Measurements from ENCODE around the gene CTDSPL2. TPM values are rescaled to one million over a fixed set of nuclear protein-coding genes. Genes with fewer than 3 reads are reported as not detected.
A peak's percentile ranks its signal among the peaks of the same experiment; 100 is the strongest.
"Not testable (repeated sequence)": the region's sequence is repeated elsewhere in the genome, so short reads cannot be mapped to it uniquely, and the experiment has no call there.

CTDSPL2 gene
- total and polyA plus RNA-seq, 5 experiments from 2014 or later = 29.0 to 79.0 (median 41.8) TPM

- ATAC-seq (no peak), DNase-seq (no peak)
- H3K4me1 Mint-ChIP-seq = peaks cover 12 to 39% (median 32%) of the 10 kb centered on the region in 4 donors
- no peaks in the 10 kb centered on the region for H3K27me3 Mint-ChIP-seq
- peak overlapping the region in 1 of 10 donors; percentile 12 for H3K4me3 Mint-ChIP-seq
- H3K9me3 Mint-ChIP-seq = peaks cover 0 to 2% (median 0%) of the 10 kb centered on the region in 9 donors
- POLR2A ChIA-PET = interaction anchor here (0.8 to 1.4 kb wide), 2 partner anchors 106 to 245 kb away, joined by 3 to 4 read pairs; partner anchors contain the start of gene GOLM2
- peak overlapping the region in 7 of 10 donors; percentile 48 to 87 (median 59) for H3K27ac Mint-ChIP-seq
- H3K36me3 Mint-ChIP-seq = peaks cover 0 to 10% (median 0%) of the 10 kb centered on the region in 3 donors
Observed at GRCh38 chr15:44532689-44533088, 105.3 kb downstream of the CTDSPL2 start.

DNA sequence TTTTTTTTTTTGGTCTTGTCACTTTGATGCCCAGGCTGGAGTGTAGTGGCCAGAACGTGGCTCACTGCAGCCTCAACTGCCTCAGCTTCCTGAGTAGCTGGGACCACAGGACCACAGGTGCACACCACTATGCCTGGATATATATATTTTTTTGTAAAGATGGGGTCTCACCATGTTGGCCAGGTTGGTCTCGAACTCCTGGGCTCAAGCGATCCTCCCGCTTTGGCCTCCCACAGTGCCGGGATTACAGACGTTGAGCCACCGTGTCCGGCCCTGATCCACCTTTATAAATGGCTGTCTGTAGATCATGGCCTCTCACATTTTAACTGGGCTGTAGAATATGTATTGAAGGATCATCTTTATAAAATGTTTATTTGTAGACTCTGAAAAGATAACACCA lies 107.7 kb downstream of the CTDSPL2 start:
- H3K27me3 Mint-ChIP-seq = no peaks in the 10 kb centered on the region
- POLR2A ChIA-PET = interaction anchor here (0.7 kb wide), 1 partner anchor 109 kb away, joined by 3 read pairs; no protein-coding TSS in a partner anchor
- H3K9me3 Mint-ChIP-seq = peaks cover 0 to 2% (median 0%) of the 10 kb centered on the region in 9 donors
- H3K4me1 Mint-ChIP-seq = peaks cover 17 to 54% (median 41%) of the 10 kb centered on the region in 4 donors
- peaks cover 0 to 19% (median 3%) of the 10 kb centered on the region in 3 donors for H3K36me3 Mint-ChIP-seq
- peak overlapping the region; percentile 77 to 97 (median 93) for H3K4me3 Mint-ChIP-seq
- DNase-seq (no peak), ATAC-seq (no peak)
- H3K27ac Mint-ChIP-seq = peak overlapping the region; percentile 25 to 98 (median 84)

DNA sequence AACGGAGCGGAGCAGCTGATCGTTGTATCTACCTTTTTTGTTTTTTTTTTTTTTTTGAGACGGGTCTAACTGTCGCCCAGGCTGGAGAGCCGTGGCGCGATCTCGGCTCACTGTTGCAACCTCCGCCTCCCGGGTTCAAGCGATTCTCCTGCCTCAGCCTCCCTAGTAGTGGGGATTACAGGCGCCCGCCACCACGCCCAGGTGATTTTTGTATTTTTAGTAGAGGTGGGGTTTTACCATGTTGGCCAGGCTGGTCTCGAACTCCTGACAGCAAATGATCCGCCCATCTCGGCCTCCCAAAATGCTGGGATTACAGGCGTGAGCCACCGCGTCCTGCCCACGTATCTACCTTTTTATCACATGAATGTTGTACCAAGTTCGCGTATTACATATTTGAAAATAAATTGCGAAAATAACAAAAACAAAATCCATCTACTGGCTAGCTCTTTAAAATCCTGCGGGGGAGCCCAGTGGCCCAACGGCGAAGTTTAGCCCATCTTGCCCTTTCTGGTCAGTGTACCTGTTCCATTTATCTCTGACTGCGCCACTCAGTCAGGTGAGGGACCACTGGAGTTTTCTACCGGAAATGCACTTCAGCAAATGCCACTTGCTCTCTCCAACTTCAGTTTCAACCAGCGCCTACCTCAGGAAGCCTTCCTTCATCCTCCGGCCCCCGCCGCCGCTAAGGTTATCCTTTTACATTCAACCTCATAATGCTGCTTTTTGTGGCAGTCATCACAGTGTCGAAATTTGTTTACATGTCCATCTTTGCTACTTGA lies 108.3 kb downstream of the CTDSPL2 start:
- ATAC-seq (no peak), DNase-seq (peak in 4 of 10 donors; percentile 23 to 36 (median 31))
- peak overlapping the region; percentile 87 to 97 (median 94) for H3K4me3 Mint-ChIP-seq
- peaks cover 0 to 22% (median 3%) of the 10 kb centered on the region in 3 donors for H3K36me3 Mint-ChIP-seq
- H3K27ac Mint-ChIP-seq = peak overlapping the region; percentile 86 to 98 (median 96)
- POLR2A ChIA-PET = interaction anchor here (0.7 to 1.4 kb wide), 3 partner anchors 110 to 664 kb away, joined by 3 read pairs; partner anchors contain the start of gene TRIM69
- H3K9me3 Mint-ChIP-seq = peaks cover 0 to 2% (median 0%) of the 10 kb centered on the region in 9 donors
- H3K4me1 Mint-ChIP-seq = peaks cover 16 to 58% (median 43%) of the 10 kb centered on the region in 4 donors
- no peaks in the 10 kb centered on the region for H3K27me3 Mint-ChIP-seq

DNA sequence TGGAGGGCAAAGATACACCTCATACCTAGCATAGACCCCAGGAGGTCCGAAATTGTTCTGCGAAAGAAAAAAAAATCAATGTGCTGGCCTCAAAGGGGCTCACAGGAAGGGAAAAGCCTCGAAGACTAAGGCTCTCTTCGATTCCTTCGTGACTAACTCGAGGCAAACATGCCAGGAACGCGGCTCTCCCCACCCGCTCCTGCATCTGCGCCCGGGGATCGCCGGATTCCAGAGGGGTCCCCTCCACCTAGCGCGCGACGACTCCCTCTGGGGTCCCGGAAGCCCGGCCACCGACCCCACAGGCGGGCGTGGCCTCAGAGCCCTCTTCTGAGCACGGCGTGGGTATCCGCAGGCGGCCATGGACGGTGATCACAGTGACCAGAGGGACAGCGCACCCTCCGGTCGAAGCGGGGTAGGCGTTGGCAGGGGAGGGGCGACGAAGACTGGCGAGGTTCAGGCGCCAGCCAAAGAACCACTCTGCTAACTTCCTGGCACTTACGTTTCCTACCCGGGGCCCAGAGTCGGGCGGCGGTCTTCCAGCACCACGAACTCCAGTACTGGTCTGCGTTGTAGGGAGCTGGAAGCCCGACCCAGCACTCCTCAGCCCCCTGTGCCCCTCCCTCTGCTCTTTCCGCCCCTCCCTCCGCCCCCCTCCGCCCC lies 109.0 kb downstream of the CTDSPL2 start:
- no peak for DNase-seq
- Mint-ChIP-seq H3K36me3 (peaks cover 0 to 28% (median 5%) of the 10 kb centered on the region in 3 donors), H3K27me3 (no peaks in the 10 kb centered on the region), H3K27ac (peak overlapping the region; percentile 86 to 98 (median 96)), H3K4me3 (peak overlapping the region; percentile 87 to 97 (median 94)), H3K4me1 (peaks cover 17 to 63% (median 48%) of the 10 kb centered on the region in 4 donors), H3K9me3 (peaks cover 0 to 2% (median 0%) of the 10 kb centered on the region in 9 donors)
- POLR2A ChIA-PET = interaction anchor here (0.8 to 2.0 kb wide), 17 partner anchors 9 to 664 kb away, joined by 3 to 14 read pairs (median 4); partner anchors contain the start of genes B2M, CTDSPL2, GOLM2 and PATL2
- peak; percentile 65 for ATAC-seq

DNA sequence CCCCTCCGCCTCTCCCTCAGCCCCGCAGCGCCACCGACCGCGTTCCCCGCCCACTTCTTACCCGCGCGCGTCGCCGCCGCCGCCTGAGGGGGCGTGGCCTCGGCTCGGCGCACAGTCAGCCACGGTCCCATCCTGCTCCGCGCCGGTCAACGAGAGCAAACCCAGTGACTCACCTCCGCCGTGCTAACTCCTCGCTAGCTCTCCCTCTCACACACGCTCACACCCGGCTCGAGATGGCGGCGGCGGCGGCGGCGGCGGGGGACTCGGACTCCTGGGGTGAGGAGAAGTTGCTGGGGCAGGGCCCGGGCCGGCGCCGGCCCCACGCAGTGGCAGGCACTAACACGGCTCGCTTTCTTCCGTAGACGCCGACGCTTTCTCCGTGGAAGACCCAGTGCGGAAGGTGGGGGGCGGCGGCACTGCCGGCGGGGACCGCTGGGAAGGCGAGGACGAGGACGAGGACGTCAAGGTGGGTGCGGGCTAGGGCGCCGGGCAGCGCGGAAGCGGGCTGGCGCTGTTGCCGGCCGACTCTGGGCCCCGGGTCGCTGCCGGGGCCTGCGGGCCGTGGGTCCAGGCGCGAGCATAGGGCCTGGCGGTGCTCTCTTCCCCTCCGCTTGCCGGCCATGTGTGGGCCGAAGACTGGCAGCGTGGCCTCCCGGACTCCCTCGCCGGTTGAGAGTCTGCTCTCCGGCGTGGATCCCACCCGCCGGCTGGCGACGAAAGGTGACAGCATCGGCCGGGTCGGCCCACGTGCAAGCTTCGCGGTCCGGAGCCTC lies 109.7 kb downstream of the CTDSPL2 start, which contains the start of gene EIF3J:
Gene EIF3J, plus strand, starts transcription at position 186 of the 773 bp plus-strand sequence. Its CDS starts 48 bp downstream, at position 234.
- peaks cover 0 to 35% (median 9%) of the 10 kb centered on the region in 3 donors for H3K36me3 Mint-ChIP-seq
- ATAC-seq (peak; percentile 90 to 91), DNase-seq (peak; percentile 90 to 96 (median 93))
- POLR2A ChIA-PET = interaction anchor here (0.8 to 2.0 kb wide), 18 partner anchors 9 to 663 kb away, joined by 3 to 14 read pairs (median 4); partner anchors contain the start of genes B2M, CTDSPL2, GOLM2 and PATL2
- peak within 1 kb of the TSS; percentile 87 to 97 (median 94) for H3K4me3 Mint-ChIP-seq
- peak within 1 kb of the TSS; percentile 86 to 98 (median 96) for H3K27ac Mint-ChIP-seq
- H3K4me1 Mint-ChIP-seq = peaks cover 22 to 68% (median 55%) of the 10 kb centered on the region in 4 donors
- H3K27me3 Mint-ChIP-seq = no peaks in the 10 kb centered on the region
- peaks cover 0 to 2% (median 0%) of the 10 kb centered on the region in 9 donors for H3K9me3 Mint-ChIP-seq

GRCh38 chr15:44537735-44538240 lies 110.4 kb downstream of the CTDSPL2 start:
- Mint-ChIP-seq H3K36me3 (peaks cover 0 to 38% (median 9%) of the 10 kb centered on the region in 3 donors), H3K4me1 (peaks cover 25 to 71% (median 61%) of the 10 kb centered on the region in 4 donors), H3K9me3 (peaks cover 0 to 2% (median 0%) of the 10 kb centered on the region in 9 donors), H3K27ac (peak overlapping the region; percentile 86 to 98 (median 93)), H3K4me3 (peak overlapping the region; percentile 87 to 97 (median 93)), H3K27me3 (no peaks in the 10 kb centered on the region)
- POLR2A ChIA-PET = interaction anchor here (0.6 to 2.0 kb wide), 8 partner anchors 8 to 250 kb away, joined by 3 to 14 read pairs (median 5); partner anchors contain the start of genes CTDSPL2 and GOLM2
- ATAC-seq (no peak), DNase-seq (peak in 3 of 10 donors; percentile 16 to 26 (median 18))

DNA sequence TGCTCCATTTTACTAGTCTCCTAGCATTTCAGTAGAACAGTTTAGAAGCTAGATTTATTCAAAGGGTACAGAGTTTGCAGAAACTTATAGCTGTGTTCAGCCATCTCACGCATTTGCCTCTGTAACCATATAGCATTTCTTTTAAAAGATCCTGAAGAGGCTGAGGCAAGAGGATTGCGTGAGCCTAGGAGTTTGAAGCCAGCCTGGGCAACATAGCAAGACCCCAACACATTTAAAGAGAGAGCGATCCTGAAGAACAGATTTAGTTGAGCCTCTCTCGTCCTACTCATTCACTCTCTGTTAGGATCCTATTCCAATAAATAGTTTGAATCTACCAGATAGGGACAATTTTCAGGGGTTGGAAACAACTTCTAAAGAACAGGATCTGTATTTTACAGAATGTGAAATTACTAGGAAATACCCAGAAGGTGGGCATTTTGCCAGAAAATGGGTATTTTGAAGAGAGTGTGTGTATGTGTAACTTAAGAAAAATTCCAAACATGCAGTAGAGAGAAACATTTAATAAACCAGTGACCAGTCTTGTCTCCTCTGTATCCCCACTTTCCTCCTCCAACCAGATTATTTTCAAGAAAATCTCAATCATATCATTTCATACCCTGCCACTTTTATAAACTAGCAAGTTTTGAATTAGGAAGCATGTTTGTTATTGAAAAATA lies 114.0 kb downstream of the CTDSPL2 start:
- H3K36me3 Mint-ChIP-seq = peaks cover 0 to 46% (median 11%) of the 10 kb centered on the region in 3 donors
- no peak for DNase-seq
- H3K27ac Mint-ChIP-seq = peak overlapping the region in 7 of 10 donors; percentile 10 to 79 (median 41)
- no peak for ATAC-seq
- POLR2A ChIA-PET = no interaction called here
- H3K4me1 Mint-ChIP-seq = peaks cover 32 to 71% (median 64%) of the 10 kb centered on the region in 4 donors
- no peaks in the 10 kb centered on the region for H3K27me3 Mint-ChIP-seq
- H3K9me3 Mint-ChIP-seq = peaks cover 0 to under 1% (median 0%) of the 10 kb centered on the region in 9 donors
- H3K4me3 Mint-ChIP-seq = peak overlapping the region in 8 of 10 donors; percentile 20 to 51 (median 38)

DNA sequence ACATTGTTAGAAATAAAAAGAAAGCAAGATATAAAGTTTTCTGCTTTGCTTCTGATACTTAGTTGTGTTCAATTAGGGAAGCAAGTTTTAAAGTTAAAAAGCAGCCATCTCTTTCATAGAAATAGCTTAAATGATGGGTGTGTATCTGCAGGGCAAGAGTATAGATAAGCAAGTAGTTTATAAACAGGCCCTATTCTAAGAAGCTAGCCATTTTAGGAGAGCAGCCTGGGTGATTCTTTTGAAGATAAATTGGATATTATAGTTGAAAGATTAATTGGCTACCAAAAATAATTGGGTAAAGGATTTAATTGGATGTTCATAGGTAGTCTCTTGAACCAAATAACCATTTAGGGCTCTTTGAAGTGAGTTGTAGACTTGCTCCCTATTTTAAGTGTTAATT lies 115.2 kb downstream of the CTDSPL2 start:
- H3K27ac Mint-ChIP-seq = peak overlapping the region in 2 of 10 donors; percentile 37 to 58
- H3K4me1 Mint-ChIP-seq = peaks cover 32 to 76% (median 67%) of the 10 kb centered on the region in 4 donors
- ATAC-seq (no peak), DNase-seq (no peak)
- H3K9me3 Mint-ChIP-seq = no peaks in the 10 kb centered on the region
- H3K36me3 Mint-ChIP-seq = peaks cover 0 to 51% (median 11%) of the 10 kb centered on the region in 3 donors
- POLR2A ChIA-PET = no interaction called here
- no peaks in the 10 kb centered on the region for H3K27me3 Mint-ChIP-seq
- peak overlapping the region in 4 of 10 donors; percentile 1 to 28 (median 20) for H3K4me3 Mint-ChIP-seq

DNA sequence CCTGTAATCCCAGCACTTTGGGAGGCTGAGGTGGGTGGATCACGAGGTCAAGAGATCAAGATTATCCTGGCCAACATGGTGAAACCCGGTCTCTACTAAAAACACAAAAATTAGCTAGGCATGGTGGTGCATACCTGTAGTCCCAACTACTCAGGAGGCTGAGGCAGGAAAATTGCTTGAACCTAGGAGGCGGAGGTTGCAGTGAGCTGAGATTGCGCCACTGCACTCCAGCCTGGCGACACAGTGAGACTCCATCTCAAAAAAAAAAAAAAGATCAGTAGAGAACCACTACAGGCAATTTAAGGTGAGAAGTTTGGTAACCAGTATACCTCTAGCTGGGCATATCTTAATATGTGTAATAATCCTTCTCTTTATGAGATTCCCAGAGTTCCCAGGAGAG lies 117.3 kb downstream of the CTDSPL2 start:
- Mint-ChIP-seq H3K36me3 (peaks cover 0 to 57% (median 8%) of the 10 kb centered on the region in 3 donors), H3K27ac (peak overlapping the region in 1 of 10 donors; percentile 62), H3K4me3 (peak overlapping the region in 2 of 10 donors; percentile 22 to 54), H3K4me1 (peaks cover 28 to 71% (median 56%) of the 10 kb centered on the region in 4 donors)
- POLR2A ChIA-PET = interaction anchor here (0.6 to 0.8 kb wide), 2 partner anchors 105 to 1936 kb away, joined by 3 to 4 read pairs; no protein-coding TSS in a partner anchor
- not testable (repeated sequence) for H3K27me3 Mint-ChIP-seq, ATAC-seq, H3K9me3 Mint-ChIP-seq, DNase-seq

DNA sequence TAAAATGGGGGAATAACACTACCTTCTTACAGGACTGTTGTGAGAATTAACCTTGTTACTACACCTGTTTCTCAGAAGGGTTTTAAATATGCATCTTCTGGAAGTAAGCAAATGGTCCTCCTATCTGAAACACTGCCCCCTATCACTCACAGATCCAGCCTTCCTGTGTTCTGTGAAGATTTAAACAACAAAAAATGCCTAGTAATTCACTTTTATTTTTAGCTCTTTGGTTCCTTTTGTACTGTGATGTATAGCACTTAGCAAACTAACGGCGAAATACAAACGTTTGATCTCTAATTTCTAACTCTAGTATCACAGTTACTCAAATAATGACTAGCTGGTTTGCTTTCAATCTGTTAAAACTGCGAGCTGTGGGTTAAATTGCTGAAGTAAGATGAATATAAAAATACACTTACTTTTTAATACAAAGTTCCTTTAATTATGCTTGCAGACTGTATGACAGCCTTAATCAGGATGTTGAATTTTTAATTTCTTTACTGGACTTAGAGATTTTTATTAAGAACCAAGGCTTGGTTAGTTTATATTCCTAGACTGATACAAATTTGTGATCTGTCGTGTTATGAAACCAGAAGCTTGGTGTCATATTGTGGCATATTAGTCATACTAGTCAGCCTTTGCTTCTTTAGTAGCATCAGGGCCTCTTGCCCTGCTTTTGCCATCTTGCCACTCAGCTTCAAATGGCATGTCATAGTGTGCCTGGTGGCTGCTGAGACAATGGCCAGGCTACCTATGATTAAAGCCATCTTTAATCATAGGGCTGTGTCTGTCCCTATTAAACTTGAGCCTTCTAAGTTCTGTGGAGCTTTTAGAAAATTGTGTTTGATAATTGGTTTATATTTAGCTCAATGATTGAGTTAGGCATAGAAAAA lies 118.7 kb downstream of the CTDSPL2 start:
- POLR2A ChIA-PET = interaction anchor here (1.5 kb wide), 1 partner anchor 9 kb away, joined by 8 read pairs; the partner anchor contains the start of gene EIF3J
- Mint-ChIP-seq H3K4me1 (peaks cover 28 to 74% (median 52%) of the 10 kb centered on the region in 4 donors), H3K27me3 (no peaks in the 10 kb centered on the region), H3K27ac (peak overlapping the region in 6 of 10 donors; percentile 17 to 75 (median 52)), H3K9me3 (no peaks in the 10 kb centered on the region), H3K36me3 (peaks cover 0 to 55% (median 7%) of the 10 kb centered on the region in 3 donors), H3K4me3 (peak overlapping the region in 6 of 10 donors; percentile 26 to 53 (median 43))
- DNase-seq (peak in 1 of 10 donors; percentile 20), ATAC-seq (peak; percentile 48 to 67)
